Measurements from ENCODE around the gene CCL2. TPM values are rescaled to one million over a fixed set of nuclear protein-coding genes. Genes with fewer than 3 reads are reported as not detected.

Gene CCL2
- total RNA-seq, 4 donors from 2014 or later = 1.2 to 19.8 (median 6.6) TPM; not detected in 1

- TF ChIP-seq POLR2A (IDR thresholded peaks at IDR 0.05) = no peak
- no peak for TF ChIP-seq CTCF (IDR thresholded peaks at IDR 0.05)
- Histone ChIP-seq H3K9me3 (no peaks in the 10 kb centered on the region), H3K4me1 (peaks cover 0 to 5% (median 0%) of the 10 kb centered on the region in 4 donors), H3K27me3 (no peaks in the 10 kb centered on the region), H3K4me3 (no peak overlapping the region), H3K36me3 (no peaks in the 10 kb centered on the region), H3K27ac (no peak overlapping the region)
- no peak for DNase-seq
These were observed 24.7 kb upstream of the CCL2 start for GRCh38 chr17:34230342-34230741.

GRCh38 chr17:34234616-34235015, 20.5 kb upstream of the CCL2 start:
- H3K9me3 ChIP-seq = no peaks in the 10 kb centered on the region
- H3K4me3 ChIP-seq = no peak overlapping the region
- no peak for DNase-seq
- peak overlapping the region in 1 of 4 donors; percentile 26 for H3K27ac ChIP-seq
- H3K36me3 ChIP-seq = no peaks in the 10 kb centered on the region
- no peaks in the 10 kb centered on the region for H3K27me3 ChIP-seq
- no peak for TF ChIP-seq POLR2A (IDR thresholded peaks at IDR 0.05)
- TF ChIP-seq CTCF (IDR thresholded peaks at IDR 0.05) = no peak
- H3K4me1 ChIP-seq = peaks cover 0 to 14% (median 0%) of the 10 kb centered on the region in 4 donors

- no peaks in the 10 kb centered on the region for H3K9me3 ChIP-seq
- TF ChIP-seq CTCF (IDR thresholded peaks at IDR 0.05) (no peak), POLR2A (IDR thresholded peaks at IDR 0.05) (no peak)
- H3K4me1 ChIP-seq = peaks cover 0 to 18% (median 0%) of the 10 kb centered on the region in 4 donors
- H3K27ac ChIP-seq = peak overlapping the region in 3 of 4 donors; percentile 18 to 55 (median 46)
- H3K36me3 ChIP-seq = no peaks in the 10 kb centered on the region
- H3K27me3 ChIP-seq = no peaks in the 10 kb centered on the region
- H3K4me3 ChIP-seq = no peak overlapping the region
- DNase-seq = peak in 1 of 3 donors; percentile 55
These were observed 19.6 kb upstream of the CCL2 start for GRCh38 chr17:34235389-34236028.

- Histone ChIP-seq H3K27ac (peak overlapping the region in 2 of 4 donors; percentile 46 to 55), H3K36me3 (no peaks in the 10 kb centered on the region), H3K9me3 (no peaks in the 10 kb centered on the region), H3K27me3 (no peaks in the 10 kb centered on the region), H3K4me3 (no peak overlapping the region), H3K4me1 (peaks cover 0 to 23% (median 0%) of the 10 kb centered on the region in 4 donors)
- DNase-seq = no peak
- no peak for TF ChIP-seq CTCF (IDR thresholded peaks at IDR 0.05)
- TF ChIP-seq POLR2A (IDR thresholded peaks at IDR 0.05) = no peak
These were observed 18.7 kb upstream of the CCL2 start for GRCh38 chr17:34236281-34236892.

GRCh38 chr17:34237458-34237857, 17.6 kb upstream of the CCL2 start:
- H3K27ac ChIP-seq = no peak overlapping the region
- TF ChIP-seq CTCF (IDR thresholded peaks at IDR 0.05) = no peak
- no peak for TF ChIP-seq POLR2A (IDR thresholded peaks at IDR 0.05)
- H3K36me3 ChIP-seq = no peaks in the 10 kb centered on the region
- H3K4me3 ChIP-seq = no peak overlapping the region
- H3K9me3 ChIP-seq = no peaks in the 10 kb centered on the region
- peaks cover 0 to 23% (median 0%) of the 10 kb centered on the region in 4 donors for H3K4me1 ChIP-seq
- no peaks in the 10 kb centered on the region for H3K27me3 ChIP-seq
- DNase-seq = no peak

Data from Peyer's patch (tissue), 4 donors.